PC-3 (cell line): ENCODE measurements around the gene PDHA2. TPM values are rescaled to one million over a fixed set of nuclear protein-coding genes. Genes with fewer than 3 reads are reported as not detected.

Experiments
- ATAC-seq: fragments of 200-7000 bp; cut with Tn5 transposase; 2 replicates; pipeline ENCODE4 v1.9.1; 2020; ENCODE audit warnings: mild to moderate bottlenecking, moderate library complexity
- BruUV-seq: library from RNA; stranded (reverse); fragments of 400-500 nt; replicated peaks from 2 replicates; lab custom pipeline; 2021; lab: Mats Ljungman, UMichigan
- CTCF ChIA-PET: fragments of 300-600 bp; sonication (Branson Sonifier 250); formaldehyde crosslinking; loops from one replicate; lab custom pipeline; 2022; ENCODE audit warnings: antibody characterized with exemption; lab: Charles Lee
- POLR2A ChIA-PET: fragments of 300-600 bp; sonication (Branson Sonifier 250); formaldehyde crosslinking; loops from one replicate; lab custom pipeline; 2022; ENCODE audit warnings: antibody characterized with exemption; ENCODE audit not compliant: unreplicated experiment; lab: Charles Lee
- DNase-seq: peaks from one replicate; pipeline ENCODE4 v3.0.0-alpha.2; 2015
- H2AFZ ChIP-seq: fragments of 300-600 bp; sonication (generic); 2 replicates; pipeline ENCODE4 v1.6.0; 2016; ENCODE audit warnings: antibody characterized with exemption, low read length
- H3F3A ChIP-seq: fragments of 300-600 bp; sonication (generic); one replicate; pipeline ENCODE4 v1.6.0; 2017; ENCODE audit warnings: antibody characterized with exemption, low read length, control low read depth, mild to moderate bottlenecking; ENCODE audit not compliant: unreplicated experiment
- H3K27ac ChIP-seq: fragments of 300-600 bp; sonication (generic); 2 replicates; pipeline ENCODE4 v1.5.1; 2016; ENCODE audit warnings: mild to moderate bottlenecking, low read length
- H3K27me3 ChIP-seq: fragments of 300-600 bp; sonication (generic); 2 replicates; pipeline ENCODE4 v1.6.1; 2016; ENCODE audit warnings: low read length, mixed read lengths
- H3K36me3 ChIP-seq: fragments of 300-600 bp; sonication (generic); 2 replicates; pipeline ENCODE4 v1.6.1; 2016; ENCODE audit warnings: low read depth, mixed run types, low read length, mixed read lengths
- H3K4me1 ChIP-seq: fragments of 300-600 bp; sonication (generic); 2 replicates; pipeline ENCODE4 v1.5.1; 2016; ENCODE audit warnings: low read length; ENCODE audit not compliant: insufficient read depth
- H3K4me2 ChIP-seq: fragments of 300-600 bp; sonication (generic); 2 replicates; pipeline ENCODE4 v1.6.0; 2016; ENCODE audit warnings: low read length
- H3K4me3 ChIP-seq: fragments of 300-600 bp; sonication (generic); 2 replicates; pipeline ENCODE4 v1.5.1; 2016; ENCODE audit warnings: mild to moderate bottlenecking, low read length, mixed read lengths
- H3K79me2 ChIP-seq: fragments of 300-600 bp; sonication (generic); 2 replicates; pipeline ENCODE4 v1.6.1; 2017; ENCODE audit warnings: low read length, mixed read lengths
- H3K9ac ChIP-seq: fragments of 300-600 bp; sonication (generic); 2 replicates; pipeline ENCODE4 v1.6.0; 2016; ENCODE audit warnings: mild to moderate bottlenecking, low read length
- H3K9me2 ChIP-seq: fragments of 300-600 bp; sonication (generic); replicated peaks from 2 replicates; pipeline ENCODE4 v1.6.1; 2016; ENCODE audit warnings: mixed run types, low read length, mixed read lengths
- H3K9me3 ChIP-seq: fragments of 300-600 bp; sonication (generic); 2 replicates; pipeline ENCODE4 v1.6.1; 2016; ENCODE audit warnings: low read length, mixed read lengths
- H4K20me1 ChIP-seq: fragments of 300-600 bp; sonication (generic); 2 replicates; pipeline ENCODE4 v1.6.1; 2016; ENCODE audit warnings: low read length, mixed read lengths
- CTCF ChIP-seq: fragments of 300-600 bp; sonication (generic); conservative IDR thresholded peaks from 2 replicates; pipeline ENCODE4 v1.5.1; 2017; ENCODE audit warnings: antibody characterized with exemption, low read depth, mild to moderate bottlenecking, low read length
- EZH2 ChIP-seq: fragments of 300-600 bp; sonication (generic); IDR thresholded peaks from one replicate; pipeline ENCODE4 v1.6.1; 2017; ENCODE audit warnings: antibody characterized with exemption, mild to moderate bottlenecking, low read length; ENCODE audit not compliant: unreplicated experiment
- EZH2phosphoT487 ChIP-seq: fragments of 300-600 bp; sonication (generic); IDR thresholded peaks from 2 replicates; pipeline ENCODE4 v1.6.1; 2018; ENCODE audit warnings: mild to moderate bottlenecking, antibody characterized with exemption, low read length, borderline replicate concordance
- intact Hi-C: fragments of 100-400 bp; cut with micrococcal nuclease; formaldehyde crosslinking; loops from 2 replicates; pipeline ENCODE4 v1.9.0; 2023
- total RNA-seq: library from RNA; depleted of rRNA; stranded (reverse); fragments of >200 nt; gene quantifications from 2 replicates; pipeline ENCODE4 v1.2.3, GENCODE V29; 2014

The PDHA2 gene
- total RNA-seq, 1 experiment from 2014 or later, result not detected

GRCh38 chr4:95889662-95890061 lies 49.8 kb downstream of the PDHA2 start:
- H3K27me3 ChIP-seq, result no peaks in the 10 kb centered on the region
- no peak for TF ChIP-seq EZH2
- TF ChIP-seq EZH2phosphoT487, result no peak
- TF ChIP-seq CTCF, result no peak
- no peak overlapping the region for H3K27ac ChIP-seq
- peak; percentile 6 for DNase-seq
- H3K9ac ChIP-seq, result no peak overlapping the region
- no peaks in the 10 kb centered on the region for H3F3A ChIP-seq
- H3K9me3 ChIP-seq, result no peaks in the 10 kb centered on the region
- H4K20me1 ChIP-seq, result no peaks in the 10 kb centered on the region
- H3K9me2 ChIP-seq, result no peaks in the 10 kb centered on the region
- intact Hi-C loops, result no loop called here
- no peaks in the 10 kb centered on the region for H3K4me1 ChIP-seq
- no peak overlapping the region for H3K4me3 ChIP-seq
- ChIA-PET CTCF (no interaction called here), POLR2A (no interaction called here)
- no peaks in the 10 kb centered on the region for H3K79me2 ChIP-seq
- H3K36me3 ChIP-seq, result no peaks in the 10 kb centered on the region
- H3K4me2 ChIP-seq, result no peak overlapping the region
- no TSS peak for BruUV-seq
- no peak overlapping the region for H2AFZ ChIP-seq
- no peak for ATAC-seq
